Brain microvascular endothelial cell (primary cell): ENCODE measurements around the gene WBP2.
"Not testable (repeated sequence)": the region's sequence is repeated elsewhere in the genome, so short reads cannot be mapped to it uniquely, and the experiment has no call there.

Experiments used
- DNase-seq: peaks from one replicate; pipeline ENCODE4 v3.0.0-alpha.2; 2020
- H3K27ac ChIP-seq: fragments of 250-450 bp; sonication (Bioruptor Pico); 2 replicates; pipeline ENCODE4 v1.5.1; 2020; ENCODE audit warnings: mild to moderate bottlenecking, moderate library complexity
- H3K27me3 ChIP-seq: fragments of 250-450 bp; sonication (Bioruptor Pico); replicated peaks from 2 replicates; pipeline ENCODE4 v1.5.1; 2020; ENCODE audit warnings: mild to moderate bottlenecking
- H3K36me3 ChIP-seq: fragments of 250-450 bp; sonication (Bioruptor Pico); replicated peaks from 2 replicates; pipeline ENCODE4 v1.5.1; 2020; ENCODE audit warnings: mild to moderate bottlenecking
- H3K4me3 ChIP-seq: 2 replicates; pipeline ENCODE4 v1.5.1; 2011; ENCODE audit warnings: low read depth, mild to moderate bottlenecking, control low read depth, low read length, moderate library complexity
- in situ Hi-C: cut with HindIII; loops from 2 replicates; pipeline ENCODE4 v1.10.0; 2017; ENCODE audit warnings: low sequenced_read_pairs, low pct_ligation_motif_present
- TF ChIP-seq, protein P1 (sequence below): IDR thresholded peaks from 2 replicates; pipeline ENCODE4 v1.5.1; 2011; ENCODE audit warnings: low read depth, mild to moderate bottlenecking, moderate library complexity, low read length, control low read depth, inconsistent platforms; ENCODE audit errors: missing control alignments

WBP2 gene

DNA sequence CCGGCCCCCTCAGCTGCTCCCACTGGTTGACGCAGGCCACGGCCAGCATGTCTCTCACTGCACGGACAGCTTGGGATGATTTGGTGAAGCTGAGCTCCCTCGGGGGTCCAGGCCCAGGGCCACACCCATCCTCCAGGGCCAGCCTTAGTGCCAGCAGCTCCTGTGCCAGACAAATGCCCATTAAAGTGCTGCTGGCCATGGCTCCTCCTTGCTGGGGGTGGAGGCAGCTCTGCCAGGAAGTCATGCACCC is 20.7 kb upstream of the WBP2 start:
- no peak for DNase-seq
- H3K4me3 ChIP-seq, result no peak overlapping the region
- in situ Hi-C loops, result no loop called here
- H3K27me3 ChIP-seq, result no peaks in the 10 kb centered on the region
- H3K36me3 ChIP-seq, result no peaks in the 10 kb centered on the region
- TF ChIP-seq, protein P1, sequence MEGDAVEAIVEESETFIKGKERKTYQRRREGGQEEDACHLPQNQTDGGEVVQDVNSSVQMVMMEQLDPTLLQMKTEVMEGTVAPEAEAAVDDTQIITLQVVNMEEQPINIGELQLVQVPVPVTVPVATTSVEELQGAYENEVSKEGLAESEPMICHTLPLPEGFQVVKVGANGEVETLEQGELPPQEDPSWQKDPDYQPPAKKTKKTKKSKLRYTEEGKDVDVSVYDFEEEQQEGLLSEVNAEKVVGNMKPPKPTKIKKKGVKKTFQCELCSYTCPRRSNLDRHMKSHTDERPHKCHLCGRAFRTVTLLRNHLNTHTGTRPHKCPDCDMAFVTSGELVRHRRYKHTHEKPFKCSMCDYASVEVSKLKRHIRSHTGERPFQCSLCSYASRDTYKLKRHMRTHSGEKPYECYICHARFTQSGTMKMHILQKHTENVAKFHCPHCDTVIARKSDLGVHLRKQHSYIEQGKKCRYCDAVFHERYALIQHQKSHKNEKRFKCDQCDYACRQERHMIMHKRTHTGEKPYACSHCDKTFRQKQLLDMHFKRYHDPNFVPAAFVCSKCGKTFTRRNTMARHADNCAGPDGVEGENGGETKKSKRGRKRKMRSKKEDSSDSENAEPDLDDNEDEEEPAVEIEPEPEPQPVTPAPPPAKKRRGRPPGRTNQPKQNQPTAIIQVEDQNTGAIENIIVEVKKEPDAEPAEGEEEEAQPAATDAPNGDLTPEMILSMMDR, result no peak
- no peak overlapping the region for H3K27ac ChIP-seq

DNA sequence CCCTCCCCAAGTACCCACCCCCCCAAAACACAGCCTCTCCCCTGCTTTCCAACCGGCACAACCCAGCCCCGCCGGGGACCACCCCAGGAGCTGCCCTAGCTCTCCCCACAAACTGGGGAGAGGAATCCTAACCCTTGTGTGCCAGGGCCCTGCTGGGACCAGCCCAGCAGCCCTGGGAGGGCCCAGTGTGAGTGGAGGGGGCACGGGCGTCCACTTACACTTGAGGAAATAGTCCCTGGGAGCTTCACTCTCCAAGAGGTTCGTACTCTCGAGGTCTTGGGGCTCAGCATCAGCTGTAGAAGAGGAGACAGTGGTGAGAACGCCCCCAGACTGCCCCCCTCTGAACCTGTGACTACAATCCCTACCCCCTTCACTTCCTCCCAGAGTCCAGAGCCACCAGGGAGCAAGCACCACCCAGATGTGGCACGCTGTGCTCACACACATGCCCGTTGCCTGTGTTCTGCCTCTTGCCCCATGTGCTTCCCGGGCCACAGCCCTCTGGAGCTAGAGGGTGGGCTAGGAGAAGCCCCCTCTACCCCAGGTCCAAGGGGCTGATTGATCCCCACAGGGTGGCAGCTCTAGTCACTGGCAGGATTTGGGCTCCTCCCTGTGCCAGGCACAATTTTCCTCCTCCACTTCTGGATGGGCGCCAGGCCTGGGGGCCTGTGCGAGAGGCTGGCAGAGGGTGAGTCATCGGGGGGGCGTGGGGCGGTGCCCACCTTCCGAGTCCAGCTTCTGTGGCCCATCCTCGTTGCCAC is 20.2 kb upstream of the WBP2 start:
- TF ChIP-seq, protein P1, result no peak
- Histone ChIP-seq H3K27ac (no peak overlapping the region), H3K4me3 (no peak overlapping the region), H3K27me3 (no peaks in the 10 kb centered on the region), H3K36me3 (no peaks in the 10 kb centered on the region)
- DNase-seq, result no peak
- in situ Hi-C loops, result no loop called here

DNA sequence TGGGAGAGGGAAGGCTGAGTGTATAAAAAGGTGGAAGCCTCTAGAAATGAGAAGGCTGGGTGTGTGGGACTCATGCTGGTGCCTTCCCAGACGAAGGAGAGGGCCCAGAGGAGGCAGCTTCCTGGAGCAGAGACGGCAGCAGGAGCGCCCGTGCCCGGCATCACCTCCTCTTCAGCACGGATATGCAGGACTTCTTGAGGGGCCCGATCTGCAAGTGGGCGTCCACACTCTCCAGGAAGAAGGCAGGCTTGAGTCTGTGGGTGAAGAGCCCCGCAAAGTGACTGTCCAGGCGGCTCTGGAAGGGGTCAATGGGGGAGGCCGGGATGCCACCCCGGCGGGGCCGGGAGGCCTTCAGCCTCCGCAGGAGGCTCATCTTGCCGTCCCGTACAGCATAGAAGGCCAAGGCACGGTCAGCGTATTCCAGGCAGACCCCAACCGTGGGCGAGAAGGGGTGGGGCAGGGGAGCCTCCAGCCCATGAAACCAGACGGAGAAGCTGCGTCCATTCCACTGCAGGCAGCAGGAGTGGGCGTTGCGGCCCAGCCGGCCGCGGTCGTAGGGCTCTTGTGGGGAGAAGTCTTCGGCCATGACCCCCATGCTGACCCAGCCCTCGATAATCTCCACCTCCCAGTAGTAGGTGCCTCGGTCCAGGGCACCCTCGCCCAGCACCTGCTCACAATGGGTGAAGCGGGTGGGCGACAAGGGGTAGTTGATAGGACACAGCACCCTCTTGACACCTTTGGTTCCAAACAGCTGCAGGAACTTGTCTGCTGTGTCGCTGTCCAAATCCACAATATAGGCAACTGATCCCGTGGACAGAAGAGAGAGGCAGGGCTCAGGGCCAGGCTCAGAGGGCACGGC is 19.4 kb upstream of the WBP2 start:
- no peak overlapping the region for H3K4me3 ChIP-seq
- no peaks in the 10 kb centered on the region for H3K36me3 ChIP-seq
- H3K27ac ChIP-seq, result no peak overlapping the region
- no peaks in the 10 kb centered on the region for H3K27me3 ChIP-seq
- TF ChIP-seq, protein P1, result no peak
- no peak for DNase-seq
- in situ Hi-C loops, result no loop called here

DNA sequence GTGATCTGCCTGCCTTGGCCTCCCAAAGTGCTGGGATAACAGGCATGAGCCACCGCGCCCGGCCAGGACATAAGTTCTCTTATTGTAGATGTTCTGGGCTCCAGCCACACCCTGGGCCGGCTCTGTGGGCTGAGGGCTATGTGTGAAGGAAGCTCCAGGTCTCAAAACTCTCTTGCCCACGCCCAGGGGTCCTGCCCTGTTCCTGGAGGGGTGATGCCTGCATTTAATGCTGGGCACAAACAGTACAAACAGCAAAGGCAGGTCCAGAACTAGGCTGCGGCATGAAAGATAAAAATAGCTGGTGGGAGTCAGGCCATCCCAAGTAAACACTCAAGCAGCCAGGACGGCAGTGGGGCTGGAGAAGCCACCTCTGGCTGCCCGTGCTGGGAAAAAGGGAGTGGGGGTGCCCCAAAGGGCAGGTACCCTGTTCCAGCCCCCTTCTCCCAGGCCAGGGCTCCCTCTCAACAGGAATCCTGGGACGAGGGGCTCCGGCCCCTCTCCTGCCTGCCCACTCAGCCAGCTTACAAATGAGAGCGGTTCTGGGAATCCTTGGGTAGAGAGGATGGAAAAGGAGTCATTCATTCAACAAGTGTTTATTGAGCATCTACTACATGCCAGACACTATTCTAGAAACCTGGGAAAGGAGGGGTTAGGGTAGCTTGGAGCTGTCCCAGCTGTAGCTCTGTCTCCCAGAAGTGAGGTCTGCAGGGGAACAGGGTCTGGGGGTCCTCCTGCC is 18.6 kb upstream of the WBP2 start:
- H3K27me3 ChIP-seq, result no peaks in the 10 kb centered on the region
- TF ChIP-seq, protein P1, result no peak
- H3K4me3 ChIP-seq, result no peak overlapping the region
- no peaks in the 10 kb centered on the region for H3K36me3 ChIP-seq
- H3K27ac ChIP-seq, result no peak overlapping the region
- no peak for DNase-seq
- in situ Hi-C loops, result no loop called here

DNA sequence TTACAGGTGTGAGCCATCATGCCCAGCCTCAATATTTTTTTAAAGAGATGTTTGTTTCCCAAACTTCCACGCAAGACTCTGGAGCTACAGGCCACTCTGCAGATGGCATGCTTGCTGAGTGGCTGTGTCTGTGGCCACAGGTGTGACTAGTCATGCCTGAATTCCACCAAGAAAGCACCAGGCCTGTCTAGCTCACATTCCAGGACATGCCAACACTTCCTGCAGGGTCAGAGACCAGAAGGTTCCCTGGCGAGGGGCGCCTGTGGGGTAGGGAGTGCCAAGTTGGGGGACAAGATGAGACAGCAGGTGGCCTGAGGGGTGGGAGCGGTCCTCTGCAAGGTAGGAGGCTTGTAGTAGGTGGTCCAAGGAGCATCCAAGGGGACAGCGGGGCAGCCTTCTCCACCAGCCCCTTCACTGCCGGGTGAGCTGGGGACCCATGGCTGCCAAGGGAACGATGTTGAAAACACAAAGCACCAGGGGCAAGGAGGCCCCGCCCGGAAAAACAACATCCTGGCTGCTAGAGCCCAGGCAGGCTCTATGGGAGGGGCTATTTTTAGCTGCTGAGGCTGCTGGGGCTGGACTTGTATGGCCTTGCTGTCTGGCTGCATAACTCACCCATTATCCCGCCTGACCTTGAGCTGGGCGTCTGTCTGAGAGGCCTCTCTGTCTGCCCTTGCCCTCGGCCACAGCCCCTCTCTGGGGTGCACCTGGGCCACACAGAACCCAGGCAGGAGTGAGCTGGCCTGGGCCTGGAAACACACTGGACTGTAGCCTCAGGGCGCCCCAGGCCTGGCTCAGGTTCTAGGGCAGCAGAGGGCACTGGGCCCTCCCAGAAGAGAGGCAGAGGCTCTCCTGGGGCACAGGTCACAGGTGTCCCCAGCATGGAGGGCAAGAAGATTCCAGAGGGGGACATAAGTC is 17.6 kb upstream of the WBP2 start:
- Histone ChIP-seq H3K36me3 (no peaks in the 10 kb centered on the region), H3K4me3 (no peak overlapping the region), H3K27ac (peak overlapping the region; percentile 73), H3K27me3 (no peaks in the 10 kb centered on the region)
- in situ Hi-C loops, result no loop called here
- peak; percentile 86 for DNase-seq
- TF ChIP-seq, protein P1, result no peak

DNA sequence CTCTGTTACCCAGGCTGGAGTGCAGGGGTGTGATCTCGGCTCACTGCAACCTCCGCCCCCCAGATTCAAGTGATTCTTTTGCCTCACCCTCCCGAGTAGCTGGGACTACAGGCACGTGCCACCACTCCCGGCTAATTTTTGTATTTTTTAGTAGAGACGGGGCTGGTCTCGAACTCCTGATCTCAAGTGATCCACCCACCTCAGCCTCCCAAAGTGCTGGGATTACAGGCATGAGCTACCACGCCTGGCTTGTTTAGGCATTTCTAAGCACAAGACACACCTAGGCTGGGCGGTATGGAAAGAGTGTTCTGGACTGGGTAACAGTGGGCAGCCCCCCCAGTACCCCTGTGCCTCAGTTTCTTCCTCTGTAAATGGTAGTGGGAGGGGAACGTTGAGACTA is 15.1 kb upstream of the WBP2 start:
- H3K27ac ChIP-seq, in situ Hi-C loops, H3K36me3 ChIP-seq, DNase-seq, H3K27me3 ChIP-seq, H3K4me3 ChIP-seq: not testable (repeated sequence)
